Spleen (tissue), 11 donors: Measurements from ENCODE around the gene HYDIN. TPM values are rescaled to one million over a fixed set of nuclear protein-coding genes. Genes with fewer than 3 reads are reported as not detected.
"Not testable (repeated sequence)": the region's sequence is repeated elsewhere in the genome, so short reads cannot be mapped to it uniquely, and the experiment has no call there.

Experiments used
- DNase-seq: peaks from one replicate; pipeline ENCODE4 v3.0.0-alpha.2; 2020
- H3K27ac ChIP-seq, 8 donors: fragments of 200-600 bp; sonication (generic) in 7 of 8; 1 replicate in 4 of 8; 2 replicates in 4 of 8; pipeline versions ENCODE4 v1.5.0 to v1.8.0; 2016 to 2021; ENCODE audit warnings: inconsistent platforms in 4 of 8, mild to moderate bottlenecking in 4 of 8, moderate library complexity in 1 of 8
- H3K27me3 ChIP-seq, 7 donors: fragments of 200-600 bp; sonication (generic) in 6 of 7; replicated peaks in 1 of 7; 1 replicate in 4 of 7; 2 replicates in 3 of 7; pipeline versions ENCODE4 v1.5.0 to v1.8.0; 2016 to 2021; ENCODE audit warnings: inconsistent platforms in 3 of 7, mild to moderate bottlenecking in 1 of 7
- H3K36me3 ChIP-seq, 6 donors: fragments of 200-600 bp; sonication (generic) in 5 of 6; 1 replicate in 4 of 6; 2 replicates in 2 of 6; pipeline versions ENCODE4 v1.5.0 to v1.8.0; 2016 to 2021; ENCODE audit warnings: inconsistent platforms in 2 of 6
- H3K4me1 ChIP-seq, 6 donors: fragments of 200-600 bp; sonication (generic) in 5 of 6; 1 replicate in 3 of 6; 2 replicates in 3 of 6; pipeline versions ENCODE4 v1.5.0 to v1.8.0; 2016 to 2021; ENCODE audit warnings: inconsistent platforms in 3 of 6
- H3K4me3 ChIP-seq, 8 donors: fragments of 200-600 bp; sonication (generic) in 7 of 8; 1 replicate in 4 of 8; 2 replicates in 4 of 8; pipeline versions ENCODE4 v1.5.0 to v1.8.0; 2016 to 2021; ENCODE audit warnings: inconsistent platforms in 4 of 8, mild to moderate bottlenecking in 4 of 8, moderate library complexity in 2 of 8
- H3K9me3 ChIP-seq, 8 donors: fragments of 200-600 bp; sonication (generic) in 7 of 8; 1 replicate in 4 of 8; 2 replicates in 4 of 8; pipeline versions ENCODE4 v1.5.0 to v1.8.0; 2016 to 2021; ENCODE audit warnings: inconsistent platforms in 4 of 8
- WGBS, 5 donors: extraction: QIAGEN DNeasy Blood & Tissue Kit in 3 of 5; methylation state at CpG; one replicate each; pipeline versions ENCODE4 v1.1.5 to v1.1.7; 2013 to 2018; 5-methylcytosine and 5-hydroxymethylcytosine counted together
- intact Hi-C: fragments of 100-400 bp; cut with DNase I; formaldehyde crosslinking; loops from one replicate; pipeline ENCODE4 v1.15.0; 2023; ENCODE audit warnings: low total_unique reads
- polyA plus RNA-seq, 3 donors: library from polyadenylated mRNA; stranded (reverse); fragments of 200-250 nt; gene quantifications; one replicate each; pipeline ENCODE4 v1.2.1, GENCODE V29; 2013
- total RNA-seq, 7 donors: library from RNA; depleted of rRNA in 3 of 7; stranded (reverse); fragments of >200 nt in 3 of 7; fragmentation: NEBNext Ultra II Directional in 4 of 7; extraction: Animal tissue kit (Norgen Biotek cat#: 25700) in 4 of 7; gene quantifications; one replicate each; pipeline versions ENCODE4 v1.1.0 to v1.2.1, GENCODE V29; 2016 to 2021
- donor health status: healthy with polysubstance abuse.
- donor health status: DM: no; HTN: no; CAD: no; lungs with moderate emphysema.
- donor health status: DM: no; HTN: no; CAD: no.
- donor health status: Bipolar disorder and iron deficiency.
- donor health status: healthy.
- donor health status: DM: no; HTN: no; CAD: no.
- donor health status: DM: yes; HTN: yes; CAD: no.

HYDIN gene
- total and polyA plus RNA-seq, 10 donors = 0.05 to 2.2 (median 0.42) TPM

GRCh38 chr16:70953824-70954223, 276.7 kb downstream of the HYDIN start:
- intact Hi-C loops, H3K36me3 ChIP-seq, H3K4me3 ChIP-seq, H3K27ac ChIP-seq, H3K4me1 ChIP-seq, H3K9me3 ChIP-seq, DNase-seq, H3K27me3 ChIP-seq: not testable (repeated sequence)
- no CpG with 5 or more reads among the region's 5 CpGs for WGBS, 5 donors

GRCh38 chr16:70943551-70943950, 287.0 kb downstream of the HYDIN start:
- H3K9me3 ChIP-seq, H3K27ac ChIP-seq, H3K4me1 ChIP-seq, H3K36me3 ChIP-seq, DNase-seq, H3K27me3 ChIP-seq, intact Hi-C loops, H3K4me3 ChIP-seq: not testable (repeated sequence)
- WGBS, 5 donors = 64 to 78% (median 70%) methylated on average over 9 to 15 of the region's 15 CpGs

- H3K4me3 ChIP-seq, H3K36me3 ChIP-seq, H3K9me3 ChIP-seq, H3K27ac ChIP-seq, DNase-seq, H3K4me1 ChIP-seq, intact Hi-C loops: not testable (repeated sequence)
- peaks cover 0 to 12% (median 0%) of the 10 kb centered on the region in 7 donors for H3K27me3 ChIP-seq
- 0 to 39% (median 24%) methylated on average over 1 to 3 of the region's 7 CpGs for WGBS, 5 donors
Observed at GRCh38 chr16:70939690-70940359, 290.7 kb downstream of the HYDIN start.

GRCh38 chr16:70936781-70937525, 293.6 kb downstream of the HYDIN start:
- H3K27me3 ChIP-seq, DNase-seq, H3K4me1 ChIP-seq: not testable (repeated sequence)

GRCh38 chr16:70935325-70935724, 295.2 kb downstream of the HYDIN start:
- H3K9me3 ChIP-seq, H3K4me3 ChIP-seq, H3K27me3 ChIP-seq, DNase-seq, H3K36me3 ChIP-seq, H3K4me1 ChIP-seq, H3K27ac ChIP-seq, intact Hi-C loops: not testable (repeated sequence)
- WGBS, 5 donors = 45 to 80% methylated on average over 1 of the region's 4 CpGs; no CpG with 5 or more reads in 3 of the 5 donors

More at GRCh38 chr16:70936781-70937525, 293.6 kb downstream of the HYDIN start:
- H3K27ac ChIP-seq, H3K9me3 ChIP-seq, H3K4me3 ChIP-seq, intact Hi-C loops, H3K36me3 ChIP-seq: not testable (repeated sequence)
- 63 to 81% (median 74%) methylated on average over 4 to 9 of the region's 12 CpGs for WGBS, 5 donors

GRCh38 chr16:70933746-70934145, 296.8 kb downstream of the HYDIN start:
- H3K4me1 ChIP-seq, H3K27ac ChIP-seq, H3K9me3 ChIP-seq, H3K27me3 ChIP-seq, intact Hi-C loops, H3K4me3 ChIP-seq, H3K36me3 ChIP-seq, DNase-seq: not testable (repeated sequence)
- 65 to 80% (median 72%) methylated on average over 8 of the region's 8 CpGs for WGBS, 5 donors

GRCh38 chr16:70930757-70931156, 299.8 kb downstream of the HYDIN start:
- DNase-seq, H3K27ac ChIP-seq, H3K4me1 ChIP-seq, H3K4me3 ChIP-seq, H3K27me3 ChIP-seq, H3K9me3 ChIP-seq, H3K36me3 ChIP-seq, intact Hi-C loops: not testable (repeated sequence)

GRCh38 chr16:70922164-70922563, 308.4 kb downstream of the HYDIN start:
- H3K4me1 ChIP-seq, H3K36me3 ChIP-seq, H3K27me3 ChIP-seq, intact Hi-C loops, DNase-seq, H3K27ac ChIP-seq, H3K4me3 ChIP-seq, H3K9me3 ChIP-seq: not testable (repeated sequence)
- 67 to 85% (median 74%) methylated on average over 5 to 6 of the region's 6 CpGs for WGBS, 5 donors

GRCh38 chr16:70920661-70921060, 309.9 kb downstream of the HYDIN start:
- H3K9me3 ChIP-seq, H3K27me3 ChIP-seq, H3K36me3 ChIP-seq, intact Hi-C loops, H3K4me3 ChIP-seq, DNase-seq, H3K27ac ChIP-seq, H3K4me1 ChIP-seq: not testable (repeated sequence)
- 85 to 93% (median 88%) methylated on average over 19 to 21 of the region's 22 CpGs for WGBS, 5 donors

- H3K27me3 ChIP-seq, H3K4me1 ChIP-seq, H3K27ac ChIP-seq, H3K4me3 ChIP-seq, H3K36me3 ChIP-seq, intact Hi-C loops, DNase-seq, H3K9me3 ChIP-seq: not testable (repeated sequence)
- WGBS, 5 donors = no CpG with 5 or more reads among the region's 1 CpG
Observed at GRCh38 chr16:70888208-70888607, 342.3 kb downstream of the HYDIN start.

GRCh38 chr16:70884652-70885051, 345.9 kb downstream of the HYDIN start:
- H3K27me3 ChIP-seq, H3K36me3 ChIP-seq, H3K4me3 ChIP-seq, intact Hi-C loops, H3K9me3 ChIP-seq, H3K4me1 ChIP-seq, H3K27ac ChIP-seq, DNase-seq: not testable (repeated sequence)
- WGBS, 5 donors = 56 to 82% (median 72%) methylated on average over 3 to 4 of the region's 4 CpGs
